ENCODE measurements around the gene SCNN1A.

DNA sequence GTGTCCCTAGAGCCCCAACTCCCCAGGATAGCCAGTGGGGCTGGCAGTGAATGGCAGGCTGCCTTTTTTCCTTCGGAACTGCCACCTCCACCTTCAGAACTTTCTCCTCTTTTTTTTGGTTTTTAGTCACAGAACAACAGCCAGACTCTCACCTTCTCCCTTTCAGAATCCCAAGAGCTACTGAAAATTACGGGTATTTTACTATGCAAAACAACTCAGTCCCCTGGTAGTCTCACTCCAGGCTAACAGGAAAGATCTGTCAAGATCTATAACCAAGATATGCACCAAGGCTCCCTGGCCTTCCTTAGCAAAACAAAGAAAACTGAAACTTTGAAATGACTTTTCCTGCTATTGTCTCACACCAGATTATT lies 52.4 kb downstream of the SCNN1A start:
- TF ChIP-seq, protein P1, sequence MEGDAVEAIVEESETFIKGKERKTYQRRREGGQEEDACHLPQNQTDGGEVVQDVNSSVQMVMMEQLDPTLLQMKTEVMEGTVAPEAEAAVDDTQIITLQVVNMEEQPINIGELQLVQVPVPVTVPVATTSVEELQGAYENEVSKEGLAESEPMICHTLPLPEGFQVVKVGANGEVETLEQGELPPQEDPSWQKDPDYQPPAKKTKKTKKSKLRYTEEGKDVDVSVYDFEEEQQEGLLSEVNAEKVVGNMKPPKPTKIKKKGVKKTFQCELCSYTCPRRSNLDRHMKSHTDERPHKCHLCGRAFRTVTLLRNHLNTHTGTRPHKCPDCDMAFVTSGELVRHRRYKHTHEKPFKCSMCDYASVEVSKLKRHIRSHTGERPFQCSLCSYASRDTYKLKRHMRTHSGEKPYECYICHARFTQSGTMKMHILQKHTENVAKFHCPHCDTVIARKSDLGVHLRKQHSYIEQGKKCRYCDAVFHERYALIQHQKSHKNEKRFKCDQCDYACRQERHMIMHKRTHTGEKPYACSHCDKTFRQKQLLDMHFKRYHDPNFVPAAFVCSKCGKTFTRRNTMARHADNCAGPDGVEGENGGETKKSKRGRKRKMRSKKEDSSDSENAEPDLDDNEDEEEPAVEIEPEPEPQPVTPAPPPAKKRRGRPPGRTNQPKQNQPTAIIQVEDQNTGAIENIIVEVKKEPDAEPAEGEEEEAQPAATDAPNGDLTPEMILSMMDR (IDR thresholded peaks at IDR 0.05; ENCODE audit: insufficient read depth, low read length, poor library complexity, severe bottlenecking) = no peak
- TF ChIP-seq EZH2phosphoT487 (conservative IDR thresholded peaks at IDR 0.05; ENCODE audit: low read length) = no peak
